SK-N-SH (cell line): ENCODE data around the gene CPA1. TPM values are rescaled to one million over a fixed set of nuclear protein-coding genes. Genes with fewer than 3 reads are reported as not detected.

Source experiments
- CTCF ChIA-PET: fragments of 300-600, 350-600 bp; formaldehyde crosslinking; extraction: SDS; loops from one replicate; lab custom pipeline; 2021; lab: Yijun Ruan, JAX
- POLR2A ChIA-PET: fragments of 350-600 bp; sonication (Branson Sonifier 250); formaldehyde crosslinking; extraction: SDS; loops from one replicate; lab custom pipeline; 2020; ENCODE audit warnings: antibody characterized with exemption, inconsistent platforms; lab: Yijun Ruan, JAX
- DNase-seq: peaks from one replicate; pipeline ENCODE4 v3.0.0; 2012
- H2AFZ ChIP-seq: fragments of 200-600 bp; sonication (generic); 2 replicates; pipeline ENCODE4 v1.8.1; 2016; ENCODE audit warnings: antibody characterized with exemption, mild to moderate bottlenecking, low read depth
- H3F3A ChIP-seq: fragments of 200-600 bp; sonication (generic); replicated peaks from 2 replicates; pipeline ENCODE3; 2016; ENCODE audit warnings: antibody characterized with exemption, mild to moderate bottlenecking; ENCODE audit not compliant: insufficient read depth
- H3K27ac ChIP-seq, 2 experiments: fragments of 200-500 bp in 1 of 2; fragments of 200-600 bp in 1 of 2; sonication (Bioruptor generic) in 1 of 2; sonication (generic), shearing (Covaris generic) in 1 of 2; 2 replicates each; pipeline versions ENCODE4 v1.5.1 to v1.6.1; 2014 to 2016; ENCODE audit warnings: low read depth in 2 of 2, inconsistent platforms in 1 of 2, low read length in 1 of 2, mild to moderate bottlenecking in 1 of 2, mixed read lengths in 1 of 2
- H3K27me3 ChIP-seq: fragments of 200-600 bp; sonication (generic), shearing (Covaris generic); 2 replicates; pipeline ENCODE4 v1.6.1; 2016; ENCODE audit warnings: mixed run types; ENCODE audit not compliant: insufficient read depth
- H3K36me3 ChIP-seq, 2 experiments: fragments of 200-500 bp in 1 of 2; fragments of 200-600 bp in 1 of 2; sonication (Bioruptor generic) in 1 of 2; sonication (generic) in 1 of 2; replicated peaks in 1 of 2; 2 replicates each; pipeline versions ENCODE3 to v1.5.1; 2014 to 2016; ENCODE audit warnings: low read length in 1 of 2, mild to moderate bottlenecking in 1 of 2; ENCODE audit not compliant: insufficient read depth in 2 of 2, control insufficient read depth in 1 of 2
- H3K4me1 ChIP-seq, 2 experiments: fragments of 200-500 bp in 1 of 2; fragments of 200-600 bp in 1 of 2; sonication (Bioruptor generic) in 1 of 2; sonication (generic), shearing (Covaris generic) in 1 of 2; 2 replicates each; pipeline versions ENCODE4 v1.5.1 to v1.6.1; 2014 to 2016; ENCODE audit warnings: low read depth in 1 of 2, low read length in 1 of 2, mixed run types in 1 of 2; ENCODE audit not compliant: insufficient read depth in 2 of 2, control insufficient read depth in 1 of 2
- H3K4me2 ChIP-seq: fragments of 200-600 bp; sonication (generic), shearing (Covaris generic); 2 replicates; pipeline ENCODE4 v1.6.1; 2017; ENCODE audit warnings: mixed run types
- H3K4me3 ChIP-seq, 2 experiments: fragments of 200-500 bp in 1 of 2; fragments of 200-600 bp in 1 of 2; sonication (Bioruptor generic) in 1 of 2; sonication (generic), shearing (Covaris generic) in 1 of 2; 2 replicates each; pipeline versions ENCODE4 v1.5.1 to v1.8.1; 2014 to 2016; ENCODE audit warnings: low read depth in 2 of 2, inconsistent platforms in 1 of 2, low read length in 1 of 2, mild to moderate bottlenecking in 1 of 2, mixed read lengths in 1 of 2, moderate library complexity in 1 of 2
- H3K79me2 ChIP-seq: fragments of 200-600 bp; sonication (generic); 2 replicates; pipeline ENCODE4 v1.8.1; 2017; ENCODE audit warnings: mild to moderate bottlenecking; ENCODE audit not compliant: insufficient read depth
- H3K9ac ChIP-seq: fragments of 200-600 bp; sonication (generic); 2 replicates; pipeline ENCODE4 v1.6.1; 2017; ENCODE audit warnings: mixed run types
- H3K9me2 ChIP-seq: fragments of 200-600 bp; sonication (generic); 2 replicates; pipeline ENCODE4 v1.6.1; 2017; ENCODE audit warnings: mixed run types
- H3K9me3 ChIP-seq: fragments of 200-600 bp; sonication (generic); 2 replicates; pipeline ENCODE4 v1.6.1; 2017; ENCODE audit warnings: mixed run types, mild to moderate bottlenecking, moderate library complexity
- H4K20me1 ChIP-seq: fragments of 200-600 bp; sonication (generic); 2 replicates; pipeline ENCODE4 v1.6.1; 2017; ENCODE audit warnings: mild to moderate bottlenecking, mixed run types; ENCODE audit not compliant: insufficient read depth
- CHD2 ChIP-seq: fragments of 150-350 bp; IDR thresholded peaks from 2 replicates; pipeline ENCODE4 v1.6.1; 2018; ENCODE audit warnings: low read length; ENCODE audit not compliant: partially characterized antibody
- EP300 ChIP-seq, 2 experiments: IDR thresholded peaks; 2 replicates each; pipeline versions ENCODE4 v1.4.0 to v1.6.1; 2012; ENCODE audit warnings: borderline replicate concordance in 1 of 2, low read depth in 1 of 2, low read length in 1 of 2
- FOXJ3 ChIP-seq: sonication (generic); formaldehyde crosslinking; IDR thresholded peaks from 2 replicates; pipeline ENCODE4 v1.5.1; 2020; ENCODE audit warnings: mild to moderate bottlenecking, missing genetic modification reagents
- FOXM1 ChIP-seq: IDR thresholded peaks from 2 replicates; pipeline ENCODE4 v1.4.0; 2012; ENCODE audit warnings: low read depth, mild to moderate bottlenecking
- GABPA ChIP-seq: IDR thresholded peaks from 2 replicates; pipeline ENCODE4 v1.4.0; 2012; ENCODE audit warnings: low read depth, mild to moderate bottlenecking
- IRF3 ChIP-seq: fragments of 150-350 bp; IDR thresholded peaks from 2 replicates; pipeline ENCODE4 v1.6.1; 2016; ENCODE audit warnings: mild to moderate bottlenecking, low read depth, low read length
- MEF2A ChIP-seq: IDR thresholded peaks from 2 replicates; pipeline ENCODE4 v1.4.0; 2012; ENCODE audit warnings: low read depth, borderline replicate concordance
- MXI1 ChIP-seq: IDR thresholded peaks from 2 replicates; pipeline ENCODE4 v1.6.1; 2012; ENCODE audit warnings: mild to moderate bottlenecking, low read depth, low read length, improper control_type of control experiment
- RAD21 ChIP-seq: IDR thresholded peaks from 2 replicates; pipeline ENCODE4 v1.6.1; 2012; ENCODE audit warnings: mild to moderate bottlenecking, low read length
- RCOR1 ChIP-seq: fragments of 150-350 bp; IDR thresholded peaks from 2 replicates; pipeline ENCODE4 v1.6.1; 2017; ENCODE audit warnings: antibody characterized with exemption, low read length
- SIN3A ChIP-seq: IDR thresholded peaks from 2 replicates; pipeline ENCODE4 v1.6.1; 2012; ENCODE audit warnings: low read depth, mild to moderate bottlenecking, low read length, moderate library complexity, borderline replicate concordance
- SMC3 ChIP-seq: IDR thresholded peaks from 2 replicates; pipeline ENCODE4 v1.6.1; 2012; ENCODE audit warnings: low read depth, low read length, improper control_type of control experiment
- TAF1 ChIP-seq: IDR thresholded peaks from 2 replicates; pipeline ENCODE4 v1.6.1; 2012; ENCODE audit warnings: low read depth, mild to moderate bottlenecking, low read length, moderate library complexity, borderline replicate concordance
- USF2 ChIP-seq: fragments of 150-350 bp; IDR thresholded peaks from 2 replicates; pipeline ENCODE4 v1.6.1; 2017; ENCODE audit warnings: antibody characterized with exemption, low read length, low read depth, borderline replicate concordance
- YY1 ChIP-seq: IDR thresholded peaks from 2 replicates; pipeline ENCODE4 v1.4.0; 2012; ENCODE audit warnings: low read depth, mild to moderate bottlenecking
- ZBTB33 ChIP-seq: IDR thresholded peaks from 2 replicates; pipeline ENCODE4 v1.4.0; 2012; ENCODE audit warnings: low read depth, borderline replicate concordance
- WGBS: methylation state at CpG from one replicate; pipeline ENCODE4 v1.1.6; 2017; ENCODE audit warnings: low lambda C conversion rate; 5-methylcytosine and 5-hydroxymethylcytosine counted together
- polyA plus RNA-seq, 3 experiments: library from polyadenylated mRNA; depleted of rRNA; stranded (reverse); fragments of >200 nt; gene quantifications; 2 replicates each; pipeline ENCODE4 v1.2.3, GENCODE V29; 2012

The CPA1 gene
- polyA plus RNA-seq, 1 of the 3 experiments (the other 2 are of a cell fraction): 0.05 TPM

GRCh38 chr7:130385600-130386066, 5.3 kb downstream of the CPA1 start:
- TF ChIP-seq IRF3 (no peak), GABPA (no peak), MXI1 (no peak), ZBTB33 (no peak), EP300 (IDR thresholded peaks at IDR 0.05; ENCODE audit: borderline replicate concordance in 1 of 2, low read depth in 1 of 2, low read length in 1 of 2) (no peak), USF2 (no peak), TAF1 (no peak), MEF2A (no peak), SMC3 (no peak), RAD21 (no peak), SIN3A (no peak), CHD2 (no peak), FOXJ3 (CRISPR knock-in tag) (no peak), YY1 (no peak), RCOR1 (no peak), FOXM1 (no peak)
- no peak overlapping the region for H3K4me2 ChIP-seq
- no peak overlapping the region for H3K9ac ChIP-seq
- H3K79me2 ChIP-seq: no peaks in the 10 kb centered on the region
- no peaks in the 10 kb centered on the region for H4K20me1 ChIP-seq
- CTCF ChIA-PET: interaction anchor here (1.2 kb wide), 1 partner anchor 192 kb away, joined by 3 read pairs; no protein-coding TSS in a partner anchor
- H2AFZ ChIP-seq: no peak overlapping the region
- H3K27me3 ChIP-seq: no peaks in the 10 kb centered on the region
- peaks cover 0 to 6% of the 10 kb centered on the region in 2 experiments; a peak in 1 of 4 replicates for H3K4me1 ChIP-seq
- no peaks in the 10 kb centered on the region for H3K9me2 ChIP-seq
- WGBS: 93% methylated on average over 4 of the region's 6 CpGs
- no peaks in the 10 kb centered on the region for H3K9me3 ChIP-seq
- H3F3A ChIP-seq: no peaks in the 10 kb centered on the region
- no peak overlapping the region for H3K27ac ChIP-seq
- no peaks in the 10 kb centered on the region for H3K36me3 ChIP-seq
- no peak overlapping the region for H3K4me3 ChIP-seq
- POLR2A ChIA-PET: no interaction called here
- DNase-seq: no peak
